WTC11 (cell line): Measurements from ENCODE around the gene CBY1. TPM values are rescaled to one million over a fixed set of nuclear protein-coding genes. Genes with fewer than 3 reads are reported as not detected.
"Not testable (repeated sequence)": the region's sequence is repeated elsewhere in the genome, so short reads cannot be mapped to it uniquely, and the experiment has no call there.

Experiments used
- ATAC-seq: fragments of 200-7000 bp; cut with Tn5 transposase; 2 replicates; pipeline ENCODE4 v1.10.0; 2021; ENCODE audit warnings: mild to moderate bottlenecking, moderate library complexity
- CTCF ChIA-PET: fragments of 300-600 bp; sonication (Branson Sonifier 250); formaldehyde crosslinking; loops from one replicate; lab custom pipeline; 2021; ENCODE audit warnings: antibody characterized with exemption; lab: Charles Lee
- POLR2A ChIA-PET: fragments of 350-600 bp; sonication (Branson Sonifier 250); formaldehyde crosslinking; loops from one replicate; lab custom pipeline; 2021; ENCODE audit warnings: antibody characterized with exemption; lab: Charles Lee
- DNase-seq: peaks from one replicate; pipeline ENCODE4 v3.0.0; 2021; ENCODE audit warnings: low spot score
- H3K27ac Mint-ChIP-seq: 2 replicates; pipeline ENCODE4 v1.8.0; 2021; ENCODE audit warnings: mixed read lengths
- H3K27me3 Mint-ChIP-seq: 2 replicates; pipeline ENCODE4 v1.8.0; 2021; ENCODE audit warnings: low read depth, mild to moderate bottlenecking, moderate library complexity, mixed read lengths
- H3K36me3 Mint-ChIP-seq: 2 replicates; pipeline ENCODE4 v1.8.0; 2021; ENCODE audit warnings: mixed read lengths
- H3K4me1 Mint-ChIP-seq: 2 replicates; pipeline ENCODE4 v1.8.0; 2022; ENCODE audit warnings: mixed read lengths
- H3K4me3 Mint-ChIP-seq: 2 replicates; pipeline ENCODE4 v1.8.0; 2021; ENCODE audit warnings: mild to moderate bottlenecking, moderate library complexity, mixed read lengths
- H3K9me3 Mint-ChIP-seq: 2 replicates; pipeline ENCODE4 v1.8.0; 2021; ENCODE audit warnings: mixed read lengths
- CTCF ChIP-seq: fragments of 200-600 bp; IDR thresholded peaks from 2 replicates; pipeline ENCODE4 v1.8.0; 2022; ENCODE audit warnings: antibody characterized with exemption
- E2F1 ChIP-seq: sonication (generic); formaldehyde crosslinking; IDR thresholded peaks from 2 replicates; pipeline ENCODE4 v1.8.0; 2022; ENCODE audit warnings: mild to moderate bottlenecking, missing genetic modification reagents
- IRF1 ChIP-seq: sonication (generic); formaldehyde crosslinking; IDR thresholded peaks from 2 replicates; pipeline ENCODE4 v1.8.0; 2023; ENCODE audit warnings: missing genetic modification reagents
- MAX ChIP-seq: sonication (generic); formaldehyde crosslinking; IDR thresholded peaks from 2 replicates; pipeline ENCODE4 v1.8.0; 2022; ENCODE audit warnings: mild to moderate bottlenecking, missing genetic modification reagents
- NR2C2 ChIP-seq: sonication (generic); formaldehyde crosslinking; IDR thresholded peaks from 2 replicates; pipeline ENCODE4 v1.8.0; 2022; ENCODE audit warnings: mild to moderate bottlenecking, missing genetic modification reagents
- RORB ChIP-seq: fragments of 250-450 bp; sonication (Bioruptor Pico); IDR thresholded peaks from 2 replicates; pipeline ENCODE4 v1.9.0; 2021; ENCODE audit warnings: mild to moderate bottlenecking
- SMAD4 ChIP-seq: sonication (generic); formaldehyde crosslinking; IDR thresholded peaks from 2 replicates; pipeline ENCODE4 v1.8.0; 2022; ENCODE audit warnings: mild to moderate bottlenecking, missing genetic modification reagents
- SP1 ChIP-seq: sonication (generic); formaldehyde crosslinking; conservative IDR thresholded peaks from 2 replicates; pipeline ENCODE4 v1.8.1; 2022; ENCODE audit warnings: missing genetic modification reagents
- TP53 ChIP-seq: sonication (generic); formaldehyde crosslinking; IDR thresholded peaks from 2 replicates; pipeline ENCODE4 v1.8.1; 2023; ENCODE audit warnings: mild to moderate bottlenecking, missing genetic modification reagents
- ZNF263 ChIP-seq: sonication (generic); formaldehyde crosslinking; IDR thresholded peaks from 2 replicates; pipeline ENCODE4 v1.8.1; 2022; ENCODE audit warnings: low read depth, mild to moderate bottlenecking, moderate library complexity, missing genetic modification reagents
- ZNF416 ChIP-seq: fragments of 250-450 bp; sonication (Bioruptor Pico); IDR thresholded peaks from 2 replicates; pipeline ENCODE4 v1.9.0; 2021; ENCODE audit warnings: mild to moderate bottlenecking, inconsistent platforms
- ZNF423 ChIP-seq: fragments of 250-450 bp; sonication (Bioruptor Pico); IDR thresholded peaks from 2 replicates; pipeline ENCODE4 v2.1.2; 2022; ENCODE audit warnings: mild to moderate bottlenecking, moderate library complexity
- ZSCAN18 ChIP-seq: fragments of 250-450 bp; sonication (Bioruptor Pico); IDR thresholded peaks from 2 replicates; pipeline ENCODE4 v2.1.2; 2022; ENCODE audit warnings: mild to moderate bottlenecking, moderate library complexity
- total RNA-seq: library from RNA; stranded (reverse); gene quantifications from 3 replicates; pipeline ENCODE4 v1.2.3, GENCODE V29; 2021

CBY1 gene
- total RNA-seq, 1 experiment from 2014 or later = 26.5 TPM

GRCh38 chr22:38641476-38642040 lies 14.9 kb upstream of the CBY1 start:
- H3K4me1 Mint-ChIP-seq = no peaks in the 10 kb centered on the region
- no peaks in the 10 kb centered on the region for H3K27me3 Mint-ChIP-seq
- DNase-seq (no peak), ATAC-seq (no peak)
- ChIA-PET POLR2A (interaction anchor here (0.6 kb wide), 1 partner anchor 440 kb away, joined by 4 read pairs; the partner anchor contains the start of gene MAFF), CTCF (no interaction called here)
- H3K27ac Mint-ChIP-seq = peak overlapping the region; percentile 16; the same call in 1 of the 2 replicates
- H3K36me3 Mint-ChIP-seq = peaks cover 18% of the 10 kb centered on the region
- no peaks in the 10 kb centered on the region for H3K9me3 Mint-ChIP-seq
- TF ChIP-seq SP1 (CRISPR knock-in tag) (no peak), NR2C2 (CRISPR knock-in tag) (no peak), CTCF (no peak), ZNF416 (no peak), MAX (CRISPR knock-in tag) (no peak), ZNF263 (CRISPR knock-in tag) (no peak), SMAD4 (CRISPR knock-in tag) (no peak), IRF1 (no peak), ZNF423 (CRISPR knock-in tag) (no peak), E2F1 (no peak)
- no peak overlapping the region for H3K4me3 Mint-ChIP-seq

GRCh38 chr22:38644245-38644644 lies 12.2 kb upstream of the CBY1 start:
- ATAC-seq, DNase-seq, CTCF ChIA-PET, POLR2A ChIA-PET, H3K27ac Mint-ChIP-seq, H3K4me1 Mint-ChIP-seq, H3K27me3 Mint-ChIP-seq, H3K9me3 Mint-ChIP-seq, H3K4me3 Mint-ChIP-seq: not testable (repeated sequence)
- H3K36me3 Mint-ChIP-seq = peaks cover 21% of the 10 kb centered on the region

- Mint-ChIP-seq H3K36me3 (peaks cover 23% of the 10 kb centered on the region), H3K27me3 (no peaks in the 10 kb centered on the region), H3K4me3 (no peak overlapping the region), H3K4me1 (no peaks in the 10 kb centered on the region), H3K9me3 (no peaks in the 10 kb centered on the region), H3K27ac (no peak overlapping the region)
- POLR2A ChIA-PET = no interaction called here
- DNase-seq (no peak), ATAC-seq (no peak)
- no peak for TF ChIP-seq ZSCAN18 (CRISPR knock-in tag)
- CTCF ChIA-PET = no interaction called here
Observed at GRCh38 chr22:38645430-38645829, 11.0 kb upstream of the CBY1 start.

- H3K4me3 Mint-ChIP-seq = no peak overlapping the region
- H3K4me1 Mint-ChIP-seq = no peaks in the 10 kb centered on the region
- no peak for ATAC-seq
- ChIA-PET POLR2A (no interaction called here), CTCF (no interaction called here)
- H3K27ac Mint-ChIP-seq = no peak overlapping the region
- H3K9me3 Mint-ChIP-seq = peaks cover 5% of the 10 kb centered on the region
- TF ChIP-seq TP53 (CRISPR knock-in tag) = no peak
- no peak for TF ChIP-seq RORB (CRISPR knock-in tag)
- no peaks in the 10 kb centered on the region for H3K27me3 Mint-ChIP-seq
- DNase-seq = no peak
- peaks cover 20% of the 10 kb centered on the region for H3K36me3 Mint-ChIP-seq
Observed at GRCh38 chr22:38649841-38650522, 6.5 kb upstream of the CBY1 start.
